CD4-positive, alpha-beta T cell treated with Interleukin-10 for 1 hour (primary cell): ENCODE data around the gene C6orf47.
"Not testable (repeated sequence)": the region's sequence is repeated elsewhere in the genome, so short reads cannot be mapped to it uniquely, and the experiment has no call there.

ENCODE experiments used
- DNase-seq: peaks from one replicate; pipeline ENCODE4 v3.0.0-alpha.2; 2020

Gene C6orf47

GRCh38 chr6:31660381-31661261 lies at the start of gene C6orf47:
Gene C6orf47 (minus strand): TSS chr6:31660778. CDS start chr6:31659947, 831 bp downstream.
- peak; percentile 79 for DNase-seq

GRCh38 chr6:31709157-31709556 lies 48.6 kb upstream of the C6orf47 start:
- DNase-seq, result not testable (repeated sequence)

GRCh38 chr6:31708224-31708623 lies 47.6 kb upstream of the C6orf47 start:
- no peak for DNase-seq

- no peak for DNase-seq
These were observed 47.1 kb upstream of the C6orf47 start for GRCh38 chr6:31707701-31708100.

- DNase-seq, result no peak
These were observed 46.0 kb upstream of the C6orf47 start, which contains the start of gene LY6G6F for GRCh38 chr6:31706599-31706998. Gene LY6G6F (plus strand): TSS chr6:31706866. CDS start chr6:31706907, 41 bp downstream.

GRCh38 chr6:31705931-31706330 lies 45.4 kb upstream of the C6orf47 start:
- DNase-seq, result no peak

GRCh38 chr6:31702819-31703716 lies 42.5 kb upstream of the C6orf47 start, which contains the start of gene ABHD16A:
Gene ABHD16A (minus strand): TSS chr6:31703324. CDS start chr6:31703281, 43 bp downstream.
- DNase-seq, result peak; percentile 98

GRCh38 chr6:31702405-31702818 lies 41.8 kb upstream of the C6orf47 start:
- DNase-seq, result peak; percentile 15

- DNase-seq, result no peak
These were observed 41.3 kb upstream of the C6orf47 start for GRCh38 chr6:31701666-31702404.

GRCh38 chr6:31700740-31701401 lies 40.3 kb upstream of the C6orf47 start:
- no peak for DNase-seq

- no peak for DNase-seq
These were observed 37.0 kb upstream of the C6orf47 start for GRCh38 chr6:31697555-31697954.

GRCh38 chr6:31693535-31693934 lies 33.0 kb upstream of the C6orf47 start:
- no peak for DNase-seq

GRCh38 chr6:31692886-31693285 lies 32.3 kb upstream of the C6orf47 start:
- no peak for DNase-seq

GRCh38 chr6:31692353-31692752 lies 31.8 kb upstream of the C6orf47 start:
- DNase-seq, result no peak

- DNase-seq, result no peak
These were observed 31.1 kb upstream of the C6orf47 start for GRCh38 chr6:31691564-31692108.

GRCh38 chr6:31691078-31691463 lies 30.5 kb upstream of the C6orf47 start:
- no peak for DNase-seq

- DNase-seq, result no peak
These were observed 29.9 kb upstream of the C6orf47 start for GRCh38 chr6:31690231-31691077.

- DNase-seq, result peak; percentile 19
These were observed 28.9 kb upstream of the C6orf47 start for GRCh38 chr6:31689249-31690110.

GRCh38 chr6:31687860-31688693 lies 27.5 kb upstream of the C6orf47 start:
- no peak for DNase-seq
